Measurements from ENCODE around the gene TRABD2B. TPM values are rescaled to one million over a fixed set of nuclear protein-coding genes. Genes with fewer than 3 reads are reported as not detected.

Gene TRABD2B
- total RNA-seq, 1 experiment from 2014 or later, result 0.05 TPM

DNA sequence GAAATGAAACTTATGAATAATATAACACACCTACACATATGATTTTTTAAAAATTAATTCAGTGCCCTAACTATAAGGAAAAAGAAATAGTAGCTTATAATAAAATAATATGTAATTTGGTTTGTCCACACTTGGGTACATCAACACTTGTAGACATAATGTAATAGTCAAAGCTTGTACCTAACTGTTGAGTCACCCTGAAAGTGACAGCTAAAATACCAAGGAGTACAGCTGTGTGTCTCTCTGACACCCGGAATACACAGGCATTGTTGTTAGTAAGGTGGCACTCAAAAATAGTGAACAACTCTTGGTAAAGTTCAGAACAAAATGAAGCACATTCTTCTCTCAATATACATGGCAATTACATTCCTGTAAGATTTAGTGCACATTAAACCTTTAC lies 243.4 kb downstream of the TRABD2B start:
- DNase-seq (ENCODE audit: low read depth, low spot score) (no peak), ATAC-seq (no peak)
- ChIA-PET POLR2A (no interaction called here), RAD21 (ENCODE audit: low non-redundant PET in 1 of 2, low total read pairs in 2 of 2, uncharacterized antibody in 2 of 2, unreplicated experiment in 2 of 2) (no interaction called here), CTCF (interaction anchor here (1.0 to 2.5 kb wide), 4 partner anchors 10 to 317 kb away, joined by 3 to 9 read pairs (median 6); partner anchors contain the start of gene FOXD2)
- Histone ChIP-seq H3K27me3 (ENCODE audit: insufficient read depth, low read length) (no peaks in the 10 kb centered on the region), H3K9me2 (ENCODE audit: insufficient read depth) (no peaks in the 10 kb centered on the region), H3K9me3 (ENCODE audit: control insufficient read depth in 1 of 2, insufficient read depth in 1 of 2, low read depth in 1 of 2, low read length in 2 of 2) (no peaks in the 10 kb centered on the region), H3K27ac (ENCODE audit: low read depth, low read length) (no peak overlapping the region), H3K4me2 (ENCODE audit: low read length) (no peak overlapping the region), H2AFZ (ENCODE audit: low read depth, low read length, poor library complexity, severe bottlenecking) (no peak overlapping the region), H3K36me3 (ENCODE audit: control insufficient read depth in 1 of 2, insufficient read depth in 2 of 2, low read length in 2 of 2) (no peaks in the 10 kb centered on the region), H3K4me3 (replicated peaks in 1 of 2; ENCODE audit: low read depth in 1 of 2, low read length in 2 of 2) (no peak overlapping the region), H4K20me1 (ENCODE audit: insufficient read depth) (no peaks in the 10 kb centered on the region), H3K9ac (ENCODE audit: low read length) (no peak overlapping the region), H3K4me1 (ENCODE audit: control insufficient read depth in 1 of 2, insufficient read depth in 2 of 2, low read length in 2 of 2) (peaks cover 0 to 3% of the 10 kb centered on the region in 2 experiments; a peak in 1 of 4 replicates), H3K79me2 (ENCODE audit: insufficient read depth, low read length) (no peaks in the 10 kb centered on the region)
- TF ChIP-seq RAD21 (IDR thresholded peaks at IDR 0.05; ENCODE audit: low read depth) (no peak), SP1 (IDR thresholded peaks at IDR 0.05; ENCODE audit: low read depth) (no peak), YY1 (IDR thresholded peaks at IDR 0.05; ENCODE audit: extremely low read depth, insufficient replicate concordance, low read depth, low read length) (no peak), POLR2AphosphoS5 (IDR thresholded peaks at IDR 0.05; ENCODE audit: low read depth, low read length) (no peak), CEBPB (IDR thresholded peaks at IDR 0.05; ENCODE audit: low read depth) (no peak), ZNF274 (IDR thresholded peaks at IDR 0.05; ENCODE audit: low read depth, low read length) (no peak), SRF (IDR thresholded peaks at IDR 0.05; ENCODE audit: low read depth) (no peak), CBX3 (IDR thresholded peaks at IDR 0.05; ENCODE audit: low read depth) (no peak), TCF7L2 (IDR thresholded peaks at IDR 0.05; ENCODE audit: borderline replicate concordance, extremely low read depth, insufficient read depth, insufficient read length) (no peak), ELF1 (IDR thresholded peaks at IDR 0.05; ENCODE audit: borderline replicate concordance, low read depth) (no peak), EGR1 (IDR thresholded peaks at IDR 0.05; ENCODE audit: low read depth) (no peak), EZH2 (IDR thresholded peaks at IDR 0.05) (no peak), EZH2phosphoT487 (IDR thresholded peaks at IDR 0.05; ENCODE audit: borderline replicate concordance) (no peak)
- TF ChIP-seq, protein P1, sequence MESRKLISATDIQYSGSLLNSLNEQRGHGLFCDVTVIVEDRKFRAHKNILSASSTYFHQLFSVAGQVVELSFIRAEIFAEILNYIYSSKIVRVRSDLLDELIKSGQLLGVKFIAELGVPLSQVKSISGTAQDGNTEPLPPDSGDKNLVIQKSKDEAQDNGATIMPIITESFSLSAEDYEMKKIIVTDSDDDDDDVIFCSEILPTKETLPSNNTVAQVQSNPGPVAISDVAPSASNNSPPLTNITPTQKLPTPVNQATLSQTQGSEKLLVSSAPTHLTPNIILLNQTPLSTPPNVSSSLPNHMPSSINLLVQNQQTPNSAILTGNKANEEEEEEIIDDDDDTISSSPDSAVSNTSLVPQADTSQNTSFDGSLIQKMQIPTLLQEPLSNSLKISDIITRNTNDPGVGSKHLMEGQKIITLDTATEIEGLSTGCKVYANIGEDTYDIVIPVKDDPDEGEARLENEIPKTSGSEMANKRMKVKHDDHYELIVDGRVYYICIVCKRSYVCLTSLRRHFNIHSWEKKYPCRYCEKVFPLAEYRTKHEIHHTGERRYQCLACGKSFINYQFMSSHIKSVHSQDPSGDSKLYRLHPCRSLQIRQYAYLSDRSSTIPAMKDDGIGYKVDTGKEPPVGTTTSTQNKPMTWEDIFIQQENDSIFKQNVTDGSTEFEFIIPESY (IDR thresholded peaks at IDR 0.05; ENCODE audit: extremely low read depth, insufficient replicate concordance, low read length), result no peak
- TF ChIP-seq, protein P2, sequence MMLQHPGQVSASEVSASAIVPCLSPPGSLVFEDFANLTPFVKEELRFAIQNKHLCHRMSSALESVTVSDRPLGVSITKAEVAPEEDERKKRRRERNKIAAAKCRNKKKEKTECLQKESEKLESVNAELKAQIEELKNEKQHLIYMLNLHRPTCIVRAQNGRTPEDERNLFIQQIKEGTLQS (IDR thresholded peaks at IDR 0.05), result no peak
- TF ChIP-seq, protein P3, sequence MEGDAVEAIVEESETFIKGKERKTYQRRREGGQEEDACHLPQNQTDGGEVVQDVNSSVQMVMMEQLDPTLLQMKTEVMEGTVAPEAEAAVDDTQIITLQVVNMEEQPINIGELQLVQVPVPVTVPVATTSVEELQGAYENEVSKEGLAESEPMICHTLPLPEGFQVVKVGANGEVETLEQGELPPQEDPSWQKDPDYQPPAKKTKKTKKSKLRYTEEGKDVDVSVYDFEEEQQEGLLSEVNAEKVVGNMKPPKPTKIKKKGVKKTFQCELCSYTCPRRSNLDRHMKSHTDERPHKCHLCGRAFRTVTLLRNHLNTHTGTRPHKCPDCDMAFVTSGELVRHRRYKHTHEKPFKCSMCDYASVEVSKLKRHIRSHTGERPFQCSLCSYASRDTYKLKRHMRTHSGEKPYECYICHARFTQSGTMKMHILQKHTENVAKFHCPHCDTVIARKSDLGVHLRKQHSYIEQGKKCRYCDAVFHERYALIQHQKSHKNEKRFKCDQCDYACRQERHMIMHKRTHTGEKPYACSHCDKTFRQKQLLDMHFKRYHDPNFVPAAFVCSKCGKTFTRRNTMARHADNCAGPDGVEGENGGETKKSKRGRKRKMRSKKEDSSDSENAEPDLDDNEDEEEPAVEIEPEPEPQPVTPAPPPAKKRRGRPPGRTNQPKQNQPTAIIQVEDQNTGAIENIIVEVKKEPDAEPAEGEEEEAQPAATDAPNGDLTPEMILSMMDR (IDR thresholded peaks at IDR 0.05 in 2 of 3, conservative IDR thresholded peaks at IDR 0.05 in 1 of 3; ENCODE audit: borderline replicate concordance in 1 of 3, insufficient read depth in 1 of 3, low read depth in 2 of 3, low read length in 2 of 3), result no peak
- TF ChIP-seq, protein P4, sequence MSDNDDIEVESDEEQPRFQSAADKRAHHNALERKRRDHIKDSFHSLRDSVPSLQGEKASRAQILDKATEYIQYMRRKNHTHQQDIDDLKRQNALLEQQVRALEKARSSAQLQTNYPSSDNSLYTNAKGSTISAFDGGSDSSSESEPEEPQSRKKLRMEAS (IDR thresholded peaks at IDR 0.05), result no peak
- TF ChIP-seq, protein P5, sequence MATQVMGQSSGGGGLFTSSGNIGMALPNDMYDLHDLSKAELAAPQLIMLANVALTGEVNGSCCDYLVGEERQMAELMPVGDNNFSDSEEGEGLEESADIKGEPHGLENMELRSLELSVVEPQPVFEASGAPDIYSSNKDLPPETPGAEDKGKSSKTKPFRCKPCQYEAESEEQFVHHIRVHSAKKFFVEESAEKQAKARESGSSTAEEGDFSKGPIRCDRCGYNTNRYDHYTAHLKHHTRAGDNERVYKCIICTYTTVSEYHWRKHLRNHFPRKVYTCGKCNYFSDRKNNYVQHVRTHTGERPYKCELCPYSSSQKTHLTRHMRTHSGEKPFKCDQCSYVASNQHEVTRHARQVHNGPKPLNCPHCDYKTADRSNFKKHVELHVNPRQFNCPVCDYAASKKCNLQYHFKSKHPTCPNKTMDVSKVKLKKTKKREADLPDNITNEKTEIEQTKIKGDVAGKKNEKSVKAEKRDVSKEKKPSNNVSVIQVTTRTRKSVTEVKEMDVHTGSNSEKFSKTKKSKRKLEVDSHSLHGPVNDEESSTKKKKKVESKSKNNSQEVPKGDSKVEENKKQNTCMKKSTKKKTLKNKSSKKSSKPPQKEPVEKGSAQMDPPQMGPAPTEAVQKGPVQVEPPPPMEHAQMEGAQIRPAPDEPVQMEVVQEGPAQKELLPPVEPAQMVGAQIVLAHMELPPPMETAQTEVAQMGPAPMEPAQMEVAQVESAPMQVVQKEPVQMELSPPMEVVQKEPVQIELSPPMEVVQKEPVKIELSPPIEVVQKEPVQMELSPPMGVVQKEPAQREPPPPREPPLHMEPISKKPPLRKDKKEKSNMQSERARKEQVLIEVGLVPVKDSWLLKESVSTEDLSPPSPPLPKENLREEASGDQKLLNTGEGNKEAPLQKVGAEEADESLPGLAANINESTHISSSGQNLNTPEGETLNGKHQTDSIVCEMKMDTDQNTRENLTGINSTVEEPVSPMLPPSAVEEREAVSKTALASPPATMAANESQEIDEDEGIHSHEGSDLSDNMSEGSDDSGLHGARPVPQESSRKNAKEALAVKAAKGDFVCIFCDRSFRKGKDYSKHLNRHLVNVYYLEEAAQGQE (IDR thresholded peaks at IDR 0.05; ENCODE audit: low read depth), result no peak
- intact Hi-C loops (cut with micrococcal nuclease), result no loop called here
- no TSS peak for BruUV-seq (replicated peaks)

All from HCT116 (cell line).